Fibroblast of the aortic adventitia (primary cell): ENCODE results near the gene EXOSC1. TPM values are rescaled to one million over a fixed set of nuclear protein-coding genes. Genes with fewer than 3 reads are reported as not detected.

Experiments used
- DNase-seq: peaks from one replicate; pipeline ENCODE4 v3.0.0-alpha.2; 2010; ENCODE audit warnings: low read depth
- H3K4me3 ChIP-seq: 2 replicates; pipeline ENCODE4 v1.5.1; 2011; ENCODE audit warnings: low read depth, mild to moderate bottlenecking, control low read depth, low read length, moderate library complexity
- CTCF ChIP-seq: IDR thresholded peaks from 2 replicates; pipeline ENCODE4 v1.5.1; 2011; ENCODE audit warnings: mild to moderate bottlenecking, low read length, control low read depth, inconsistent platforms; ENCODE audit not compliant: insufficient read depth
- total RNA-seq: library from RNA; depleted of rRNA; stranded (reverse); fragments of >200 nt; gene quantifications from 2 replicates; pipeline ENCODE4 v1.2.3, GENCODE V29; 2012; ENCODE audit warnings: low replicate concordance

EXOSC1 gene
- total RNA-seq, 1 donor: 50.3 TPM

GRCh38 chr10:97445357-97445721, 467 bp downstream of the EXOSC1 start:
- no peak for TF ChIP-seq CTCF
- H3K4me3 ChIP-seq: peak overlapping the region; percentile 91
- DNase-seq: no peak

- no peak for DNase-seq
- no peak for TF ChIP-seq CTCF
Observed at GRCh38 chr10:97444212-97444611, 1.6 kb downstream of the EXOSC1 start.

GRCh38 chr10:97442277-97442676, 3.5 kb downstream of the EXOSC1 start:
- TF ChIP-seq CTCF: no peak
- no peak for DNase-seq
- no peak overlapping the region for H3K4me3 ChIP-seq

More at GRCh38 chr10:97444212-97444611, 1.6 kb downstream of the EXOSC1 start:
- no peak overlapping the region for H3K4me3 ChIP-seq

GRCh38 chr10:97435211-97435610, 10.6 kb downstream of the EXOSC1 start:
- TF ChIP-seq CTCF: no peak
- no peak for DNase-seq
- no peak overlapping the region for H3K4me3 ChIP-seq

- no peak for DNase-seq
- no peak overlapping the region for H3K4me3 ChIP-seq
- no peak for TF ChIP-seq CTCF
Observed at GRCh38 chr10:97434557-97434956, 11.2 kb downstream of the EXOSC1 start.

GRCh38 chr10:97434055-97434454, 11.8 kb downstream of the EXOSC1 start:
- no peak for DNase-seq
- no peak for TF ChIP-seq CTCF

GRCh38 chr10:97428572-97428981, 17.2 kb downstream of the EXOSC1 start:
- no peak for TF ChIP-seq CTCF
- H3K4me3 ChIP-seq: peak overlapping the region; percentile 54
- peak; percentile 27 for DNase-seq

More at GRCh38 chr10:97434055-97434454, 11.8 kb downstream of the EXOSC1 start:
- no peak overlapping the region for H3K4me3 ChIP-seq
